GM12891 (cell line): Measurements from ENCODE around the gene INTS7.

ENCODE experiments used
- POLR2A ChIP-seq: IDR thresholded peaks from 2 replicates; pipeline ENCODE4 v1.6.1; 2011; ENCODE audit warnings: low read depth, low read length, control low read depth
- POLR2AphosphoS5 ChIP-seq: IDR thresholded peaks from 2 replicates; pipeline ENCODE4 v1.6.1; 2011; ENCODE audit warnings: low read depth, low read length, control low read depth
- TAF1 ChIP-seq: IDR thresholded peaks from 2 replicates; pipeline ENCODE4 v1.6.1; 2011; ENCODE audit warnings: low read depth, low read length, control low read depth

DNA sequence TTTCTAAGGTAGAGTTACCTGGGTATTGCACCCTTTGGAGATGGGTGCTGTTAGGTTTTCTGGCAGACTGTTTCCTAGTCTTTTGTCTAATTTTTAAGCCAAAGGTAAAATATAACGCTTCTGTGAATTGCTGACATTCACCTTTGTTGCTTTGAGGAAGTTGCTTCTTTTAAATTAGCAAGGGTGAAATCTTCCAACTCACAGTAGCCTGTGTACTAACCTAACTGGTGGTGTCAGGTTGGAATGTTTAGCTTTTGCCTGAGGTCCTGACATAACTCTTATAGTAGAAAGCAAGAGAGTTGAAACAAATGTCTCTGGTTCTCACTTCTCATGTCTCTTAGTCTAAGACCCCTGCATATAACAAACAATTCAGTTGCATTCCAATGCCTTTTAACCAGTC is 143.6 kb downstream of the INTS7 start:
- TF ChIP-seq POLR2A (no peak), POLR2AphosphoS5 (no peak), TAF1 (no peak)
